Activated CD4-positive, alpha-beta T cell treated with anti-CD3 and anti-CD28 coated beads for 1 hour (primary cell): ENCODE results near the gene ARHGEF19.
"Not testable (repeated sequence)": the region's sequence is repeated elsewhere in the genome, so short reads cannot be mapped to it uniquely, and the experiment has no call there.

Experiments used
- DNase-seq: peaks from one replicate; pipeline ENCODE4 v3.0.0-alpha.2; 2020

ARHGEF19 gene

GRCh38 chr1:16218674-16219071 lies 6.2 kb upstream of the ARHGEF19 start:
- no peak for DNase-seq

- no peak for DNase-seq
These were observed 5.7 kb upstream of the ARHGEF19 start for GRCh38 chr1:16218014-16218673.

- peak; percentile 91 for DNase-seq
These were observed 4.8 kb upstream of the ARHGEF19 start for GRCh38 chr1:16217061-16217785.

GRCh38 chr1:16215882-16216753 lies 3.7 kb upstream of the ARHGEF19 start:
- peak; percentile 22 for DNase-seq

- not testable (repeated sequence) for DNase-seq
These were observed 2.8 kb upstream of the ARHGEF19 start for GRCh38 chr1:16215240-16215639.

GRCh38 chr1:16213544-16213943 lies 1.1 kb upstream of the ARHGEF19 start:
- not testable (repeated sequence) for DNase-seq

GRCh38 chr1:16213013-16213412 lies 561 bp upstream of the ARHGEF19 start:
- DNase-seq, result no peak

GRCh38 chr1:16211824-16212223 lies 628 bp downstream of the ARHGEF19 start:
- DNase-seq, result no peak

GRCh38 chr1:16210581-16210980 lies 1.9 kb downstream of the ARHGEF19 start:
- no peak for DNase-seq

- no peak for DNase-seq
These were observed 2.5 kb downstream of the ARHGEF19 start for GRCh38 chr1:16209847-16210407.

- no peak for DNase-seq
These were observed 3.2 kb downstream of the ARHGEF19 start for GRCh38 chr1:16209132-16209846.

- DNase-seq, result no peak
These were observed 4.0 kb downstream of the ARHGEF19 start for GRCh38 chr1:16208270-16208987.

- no peak for DNase-seq
These were observed 4.9 kb downstream of the ARHGEF19 start for GRCh38 chr1:16207318-16208269.

GRCh38 chr1:16206547-16207317 lies 5.7 kb downstream of the ARHGEF19 start:
- peak; percentile 86 for DNase-seq

GRCh38 chr1:16205891-16206546 lies 6.4 kb downstream of the ARHGEF19 start:
- no peak for DNase-seq

- DNase-seq, result no peak
These were observed 7.1 kb downstream of the ARHGEF19 start for GRCh38 chr1:16205334-16205671.

- peak; percentile 24 for DNase-seq
These were observed 7.7 kb downstream of the ARHGEF19 start for GRCh38 chr1:16204634-16205333.

GRCh38 chr1:16204216-16204615 lies 8.2 kb downstream of the ARHGEF19 start:
- no peak for DNase-seq

GRCh38 chr1:16203550-16203949 lies 8.9 kb downstream of the ARHGEF19 start:
- DNase-seq, result no peak
